ENCODE results near the gene ITGAL. TPM values are rescaled to one million over a fixed set of nuclear protein-coding genes. Genes with fewer than 3 reads are reported as not detected.
"Not testable (repeated sequence)": the region's sequence is repeated elsewhere in the genome, so short reads cannot be mapped to it uniquely, and the experiment has no call there.

Gene ITGAL
- total and polyA plus RNA-seq, 10 donors = 26.6 to 212 (median 130) TPM

DNA sequence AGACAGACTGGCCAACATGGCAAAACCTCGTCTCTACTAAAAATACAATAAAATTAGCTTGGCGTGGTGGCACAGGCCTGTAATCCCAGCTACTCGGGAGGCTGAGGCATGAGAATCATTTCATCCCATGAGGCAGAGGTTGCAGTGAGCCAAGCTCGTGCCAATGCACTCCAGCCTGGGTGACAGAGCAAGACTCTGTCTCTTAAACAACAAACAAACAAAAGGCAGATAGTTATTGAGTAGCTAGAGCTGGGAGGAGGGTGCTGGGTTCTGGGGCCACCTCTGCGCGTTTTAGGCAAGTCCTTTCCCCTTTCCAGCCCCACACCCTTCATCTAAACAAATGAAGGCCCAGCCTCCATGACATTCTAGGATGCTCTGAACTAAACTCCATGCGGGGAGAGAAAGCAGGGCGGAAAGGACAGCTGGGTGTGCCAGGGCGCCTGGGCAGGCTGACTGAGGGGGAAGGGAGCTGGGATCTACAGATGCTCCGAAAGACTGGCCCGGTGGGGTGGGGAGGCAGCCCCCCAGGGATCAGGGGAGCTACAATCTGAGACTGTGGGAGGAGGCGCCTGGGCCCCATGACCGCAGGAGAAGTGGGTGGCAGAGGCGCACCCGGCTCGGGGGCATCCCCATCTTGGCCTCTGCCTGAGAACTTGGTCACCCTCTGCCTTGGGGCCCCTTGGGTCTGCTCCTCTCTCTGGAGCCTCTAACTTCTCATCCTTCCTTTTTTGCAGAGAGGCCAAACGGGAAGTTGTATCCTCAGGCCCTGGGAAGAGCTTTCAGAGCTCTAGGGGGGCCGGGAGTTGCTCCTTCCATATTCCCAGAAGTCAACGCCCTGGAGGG is 910 bp downstream of the ITGAL start:
- TF ChIP-seq CTCF (IDR thresholded peaks at IDR 0.05 in 8 of 11, conservative IDR thresholded peaks at IDR 0.05 in 3 of 11) (no peak), POLR2AphosphoS5 (IDR thresholded peaks at IDR 0.05) (peak in 2 of 3 donors; percentile 55 to 64)
- H3K9me3 ChIP-seq = no peaks in the 10 kb centered on the region
- intact Hi-C loops (cut with DNase I; ENCODE audit: low total_unique reads) = no loop called here
- H3K4me3 ChIP-seq = peak overlapping the region; percentile 35 to 77 (median 54)
- 25 to 38% (median 32%) methylated on average over 15 to 19 of the region's 19 CpGs for WGBS, 5 donors
- peak overlapping the region; percentile 79 to 92 (median 86) for H3K27ac ChIP-seq
- H3K4me1 ChIP-seq = peaks cover 10 to 100% (median 68%) of the 10 kb centered on the region in 6 donors
- peak; percentile 89 for DNase-seq
- H3K36me3 ChIP-seq = peaks cover 0 to 44% (median 15%) of the 10 kb centered on the region in 6 donors
- H3K27me3 ChIP-seq (replicated peaks in 1 of 7) = peaks cover 0 to 13% (median 0%) of the 10 kb centered on the region in 7 donors

DNA sequence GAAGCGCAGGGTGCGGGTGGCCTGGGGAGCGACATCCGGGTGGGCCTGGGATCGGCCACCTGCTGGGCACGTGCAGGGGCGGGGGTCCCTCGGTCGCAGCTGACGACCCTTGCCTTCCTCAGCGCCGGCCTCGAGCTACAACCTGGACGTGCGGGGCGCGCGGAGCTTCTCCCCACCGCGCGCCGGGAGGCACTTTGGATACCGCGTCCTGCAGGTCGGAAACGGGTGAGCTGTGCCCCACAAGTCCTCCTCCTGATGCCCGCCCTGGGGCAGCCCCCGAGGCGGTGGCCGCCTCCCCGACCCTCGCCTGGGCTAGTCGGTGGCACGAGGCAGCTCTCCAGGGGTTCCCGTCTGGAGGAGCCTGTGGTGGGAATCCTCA is 1.5 kb downstream of the ITGAL start:
- Histone ChIP-seq H3K9me3 (no peaks in the 10 kb centered on the region), H3K27me3 (replicated peaks in 1 of 7) (peaks cover 0 to 13% (median 0%) of the 10 kb centered on the region in 7 donors), H3K36me3 (peaks cover 0 to 50% (median 17%) of the 10 kb centered on the region in 6 donors), H3K27ac (peak overlapping the region; percentile 79 to 92 (median 86)), H3K4me3 (peak overlapping the region; percentile 35 to 77 (median 54)), H3K4me1 (peaks cover 10 to 100% (median 70%) of the 10 kb centered on the region in 6 donors)
- peak; percentile 84 for DNase-seq
- intact Hi-C loops (cut with DNase I; ENCODE audit: low total_unique reads) = no loop called here
- TF ChIP-seq POLR2AphosphoS5 (IDR thresholded peaks at IDR 0.05) (peak in 1 of 3 donors; percentile 37), CTCF (IDR thresholded peaks at IDR 0.05 in 8 of 11, conservative IDR thresholded peaks at IDR 0.05 in 3 of 11) (no peak)
- 38 to 64% (median 52%) methylated on average over 23 to 35 of the region's 35 CpGs for WGBS, 5 donors

DNA sequence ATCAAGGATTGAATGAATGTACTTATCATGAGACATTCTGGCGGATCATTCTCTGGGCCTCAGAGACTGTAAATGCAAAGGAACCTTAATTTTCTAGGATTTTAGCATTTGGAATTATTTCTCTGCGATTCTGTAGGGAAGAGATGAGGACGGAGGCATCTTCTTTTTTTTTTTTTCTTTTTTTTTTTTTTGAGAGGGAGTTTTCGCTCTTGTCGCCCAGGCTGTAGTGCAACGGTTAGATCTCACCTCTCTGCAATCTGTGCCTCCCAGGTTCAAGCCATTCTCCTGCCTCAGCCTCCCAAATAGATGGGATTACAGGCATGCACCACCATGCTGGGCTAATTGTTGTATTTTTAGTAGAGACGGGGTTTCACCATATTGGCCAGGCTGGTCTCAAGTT is 2.1 kb downstream of the ITGAL start:
- Histone ChIP-seq H3K9me3 (no peaks in the 10 kb centered on the region), H3K27me3 (replicated peaks in 1 of 7) (peaks cover 0 to 13% (median 0%) of the 10 kb centered on the region in 7 donors), H3K4me3 (peak overlapping the region in 7 of 8 donors; percentile 48 to 77 (median 55)), H3K36me3 (peaks cover 0 to 56% (median 21%) of the 10 kb centered on the region in 6 donors), H3K4me1 (peaks cover 10 to 100% (median 69%) of the 10 kb centered on the region in 6 donors), H3K27ac (peak overlapping the region in 5 of 8 donors; percentile 81 to 92 (median 90))
- intact Hi-C loops (cut with DNase I; ENCODE audit: low total_unique reads) = no loop called here
- no peak for DNase-seq
- WGBS, 5 donors = 77 to 84% (median 80%) methylated on average over 7 of the region's 7 CpGs
- TF ChIP-seq POLR2AphosphoS5 (IDR thresholded peaks at IDR 0.05) (no peak), CTCF (IDR thresholded peaks at IDR 0.05 in 8 of 11, conservative IDR thresholded peaks at IDR 0.05 in 3 of 11) (no peak), POLR2A (IDR thresholded peaks at IDR 0.05) (no peak)

- Histone ChIP-seq H3K9me3 (no peaks in the 10 kb centered on the region), H3K27ac (peak overlapping the region in 2 of 8 donors; percentile 4 to 28), H3K27me3 (replicated peaks in 1 of 7) (peaks cover 0 to 13% (median 0%) of the 10 kb centered on the region in 7 donors), H3K4me1 (peaks cover 0 to 97% (median 46%) of the 10 kb centered on the region in 6 donors), H3K36me3 (peaks cover 0 to 79% (median 37%) of the 10 kb centered on the region in 6 donors), H3K4me3 (no peak overlapping the region)
- 74 to 82% (median 77%) methylated on average over 3 of the region's 3 CpGs for WGBS, 5 donors
- no peak for DNase-seq
- TF ChIP-seq CTCF (IDR thresholded peaks at IDR 0.05 in 8 of 11, conservative IDR thresholded peaks at IDR 0.05 in 3 of 11) = no peak
- TF ChIP-seq POLR2A (IDR thresholded peaks at IDR 0.05) = no peak
- no peak for TF ChIP-seq POLR2AphosphoS5 (IDR thresholded peaks at IDR 0.05)
- intact Hi-C loops (cut with DNase I; ENCODE audit: low total_unique reads) = no loop called here
Observed at GRCh38 chr16:30476991-30477390, 4.4 kb downstream of the ITGAL start.

DNA sequence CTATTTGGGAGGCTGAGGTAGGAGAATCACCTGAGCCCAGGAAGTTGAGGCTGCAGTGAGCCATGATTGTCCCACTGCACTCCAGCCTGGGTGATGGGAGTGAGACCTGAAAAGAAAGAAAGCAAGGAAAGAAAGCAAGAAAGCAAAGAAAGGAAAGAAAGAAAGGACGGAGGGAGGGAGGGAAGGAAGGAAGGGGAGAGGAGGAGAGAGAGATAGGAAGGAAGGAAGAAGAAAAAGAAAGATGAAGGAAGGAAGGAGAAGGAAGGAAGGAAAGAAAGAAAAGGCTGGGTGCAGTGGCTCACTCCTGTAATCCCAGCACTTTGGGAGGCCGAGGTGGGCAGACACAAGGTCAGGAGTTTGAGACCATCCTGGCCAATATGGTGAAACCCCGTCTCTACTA is 5.2 kb downstream of the ITGAL start:
- peaks cover 0 to 13% (median 0%) of the 10 kb centered on the region in 7 donors for H3K27me3 ChIP-seq (replicated peaks in 1 of 7)
- peaks cover 0 to 92% (median 41%) of the 10 kb centered on the region in 6 donors for H3K4me1 ChIP-seq
- peak overlapping the region in 3 of 8 donors; percentile 8 to 28 (median 16) for H3K27ac ChIP-seq
- 78 to 86% (median 80%) methylated on average over 3 of the region's 3 CpGs for WGBS, 5 donors
- H3K36me3 ChIP-seq = peaks cover 0 to 87% (median 44%) of the 10 kb centered on the region in 6 donors
- intact Hi-C loops (cut with DNase I; ENCODE audit: low total_unique reads); H3K4me3 ChIP-seq; DNase-seq; H3K9me3 ChIP-seq: not testable (repeated sequence)
